SJCRH30 (cell line): ENCODE data around the gene PANK1. TPM values are rescaled to one million over a fixed set of nuclear protein-coding genes. Genes with fewer than 3 reads are reported as not detected.

Experiments used
- DNase-seq, 2 experiments: peaks; one replicate each; pipeline ENCODE4 v3.0.0-alpha.2; 2015 to 2020
- H3K27ac ChIP-seq: fragments of 250-450 bp; sonication (Bioruptor Pico); 2 replicates; pipeline ENCODE4 v1.5.1; 2020; ENCODE audit warnings: mild to moderate bottlenecking, moderate library complexity
- H3K27me3 ChIP-seq: fragments of 250-450 bp; sonication (Bioruptor Pico); 2 replicates; pipeline ENCODE4 v1.5.1; 2020; ENCODE audit warnings: mild to moderate bottlenecking, moderate library complexity
- H3K36me3 ChIP-seq: fragments of 250-450 bp; sonication (Bioruptor Pico); 2 replicates; pipeline ENCODE4 v1.5.1; 2020; ENCODE audit warnings: mild to moderate bottlenecking, moderate library complexity
- H3K4me1 ChIP-seq: fragments of 250-450 bp; sonication (Bioruptor Pico); 2 replicates; pipeline ENCODE4 v1.5.1; 2020; ENCODE audit warnings: mild to moderate bottlenecking, moderate library complexity
- H3K4me3 ChIP-seq: fragments of 250-450 bp; sonication (Bioruptor Pico); 2 replicates; pipeline ENCODE4 v1.5.1; 2020; ENCODE audit warnings: mild to moderate bottlenecking, moderate library complexity
- H3K9me3 ChIP-seq: fragments of 250-450 bp; sonication (Bioruptor Pico); replicated peaks from 2 replicates; pipeline ENCODE4 v1.5.1; 2020; ENCODE audit warnings: mild to moderate bottlenecking, moderate library complexity
- total RNA-seq: library from RNA; depleted of rRNA; stranded (reverse); fragments of >200 nt; shearing (Covaris generic); gene quantifications from 2 replicates; pipeline ENCODE4 v1.2.3, GENCODE V29; 2014

PANK1 gene
- total RNA-seq, 1 experiment from 2014 or later, result 14.2 TPM

GRCh38 chr10:89615824-89616223 is 29.2 kb downstream of the PANK1 start:
- Histone ChIP-seq H3K36me3 (peaks cover 5% of the 10 kb centered on the region), H3K27ac (no peak overlapping the region), H3K4me1 (no peaks in the 10 kb centered on the region), H3K27me3 (no peaks in the 10 kb centered on the region), H3K4me3 (no peak overlapping the region), H3K9me3 (no peaks in the 10 kb centered on the region)
- no peak for DNase-seq

- Histone ChIP-seq H3K27ac (no peak overlapping the region), H3K4me3 (no peak overlapping the region), H3K4me1 (no peaks in the 10 kb centered on the region), H3K9me3 (no peaks in the 10 kb centered on the region), H3K27me3 (no peaks in the 10 kb centered on the region), H3K36me3 (peaks cover 7% of the 10 kb centered on the region)
- no peak for DNase-seq
Measured at GRCh38 chr10:89615112-89615511, 29.9 kb downstream of the PANK1 start.

- H3K36me3 ChIP-seq, result peaks cover 7% of the 10 kb centered on the region
- no peaks in the 10 kb centered on the region for H3K27me3 ChIP-seq
- no peak for DNase-seq
- H3K27ac ChIP-seq, result no peak overlapping the region
- H3K4me3 ChIP-seq, result no peak overlapping the region
- no peaks in the 10 kb centered on the region for H3K4me1 ChIP-seq
- no peaks in the 10 kb centered on the region for H3K9me3 ChIP-seq
Measured at GRCh38 chr10:89613582-89613981, 31.5 kb downstream of the PANK1 start.

GRCh38 chr10:89611282-89611681 is 33.8 kb downstream of the PANK1 start:
- Histone ChIP-seq H3K9me3 (no peaks in the 10 kb centered on the region), H3K4me3 (no peak overlapping the region), H3K36me3 (peaks cover 7% of the 10 kb centered on the region), H3K27ac (no peak overlapping the region), H3K27me3 (no peaks in the 10 kb centered on the region), H3K4me1 (no peaks in the 10 kb centered on the region)
- no peak for DNase-seq

GRCh38 chr10:89609833-89610346 is 35.2 kb downstream of the PANK1 start:
- no peaks in the 10 kb centered on the region for H3K27me3 ChIP-seq
- H3K4me3 ChIP-seq, result no peak overlapping the region
- no peaks in the 10 kb centered on the region for H3K4me1 ChIP-seq
- no peak overlapping the region for H3K27ac ChIP-seq
- no peak for DNase-seq
- peaks cover 7% of the 10 kb centered on the region for H3K36me3 ChIP-seq
- no peaks in the 10 kb centered on the region for H3K9me3 ChIP-seq

GRCh38 chr10:89604200-89604599 is 40.8 kb downstream of the PANK1 start:
- DNase-seq, result no peak

GRCh38 chr10:89602919-89603318 is 42.1 kb downstream of the PANK1 start:
- H3K36me3 ChIP-seq, result no peaks in the 10 kb centered on the region; the same call in 1 of the 2 replicates

More at GRCh38 chr10:89604200-89604599, 40.8 kb downstream of the PANK1 start:
- Histone ChIP-seq H3K4me1 (no peaks in the 10 kb centered on the region), H3K27ac (no peak overlapping the region), H3K4me3 (no peak overlapping the region), H3K27me3 (no peaks in the 10 kb centered on the region), H3K9me3 (no peaks in the 10 kb centered on the region), H3K36me3 (no peaks in the 10 kb centered on the region)

GRCh38 chr10:89601728-89602361 is 43.2 kb downstream of the PANK1 start:
- H3K9me3 ChIP-seq, result no peaks in the 10 kb centered on the region
- H3K27me3 ChIP-seq, result no peaks in the 10 kb centered on the region
- H3K4me1 ChIP-seq, result no peaks in the 10 kb centered on the region
- no peak overlapping the region for H3K27ac ChIP-seq
- no peak overlapping the region for H3K4me3 ChIP-seq
- no peaks in the 10 kb centered on the region; the same call in 1 of the 2 replicates for H3K36me3 ChIP-seq
- no peak for DNase-seq

More at GRCh38 chr10:89602919-89603318, 42.1 kb downstream of the PANK1 start:
- Histone ChIP-seq H3K4me3 (no peak overlapping the region), H3K27ac (no peak overlapping the region), H3K4me1 (no peaks in the 10 kb centered on the region), H3K27me3 (no peaks in the 10 kb centered on the region), H3K9me3 (no peaks in the 10 kb centered on the region)
- DNase-seq, result no peak

- DNase-seq, result no peak
- Histone ChIP-seq H3K9me3 (no peaks in the 10 kb centered on the region), H3K4me3 (no peak overlapping the region), H3K27ac (no peak overlapping the region), H3K27me3 (no peaks in the 10 kb centered on the region), H3K4me1 (no peaks in the 10 kb centered on the region), H3K36me3 (no peaks in the 10 kb centered on the region; the same call in 1 of the 2 replicates)
Measured at GRCh38 chr10:89600041-89600440, 45.0 kb downstream of the PANK1 start.

GRCh38 chr10:89593043-89593442 is 52.0 kb downstream of the PANK1 start:
- H3K9me3 ChIP-seq, result no peaks in the 10 kb centered on the region
- H3K27me3 ChIP-seq, result no peaks in the 10 kb centered on the region
- H3K27ac ChIP-seq, result no peak overlapping the region
- H3K4me1 ChIP-seq, result no peaks in the 10 kb centered on the region
- no peak for DNase-seq
- peaks cover under 1% of the 10 kb centered on the region; the same call in 1 of the 2 replicates for H3K36me3 ChIP-seq
- no peak overlapping the region for H3K4me3 ChIP-seq

GRCh38 chr10:89592539-89592938 is 52.5 kb downstream of the PANK1 start:
- no peaks in the 10 kb centered on the region for H3K4me1 ChIP-seq
- H3K9me3 ChIP-seq, result no peaks in the 10 kb centered on the region
- H3K27me3 ChIP-seq, result no peaks in the 10 kb centered on the region
- no peak for DNase-seq
- H3K36me3 ChIP-seq, result peaks cover 4% of the 10 kb centered on the region; the same call in 1 of the 2 replicates
- no peak overlapping the region for H3K4me3 ChIP-seq
- H3K27ac ChIP-seq, result no peak overlapping the region

GRCh38 chr10:89591796-89592271 is 53.2 kb downstream of the PANK1 start:
- no peaks in the 10 kb centered on the region for H3K27me3 ChIP-seq
- no peak overlapping the region for H3K4me3 ChIP-seq
- H3K4me1 ChIP-seq, result no peaks in the 10 kb centered on the region
- H3K9me3 ChIP-seq, result no peaks in the 10 kb centered on the region
- H3K27ac ChIP-seq, result no peak overlapping the region
- DNase-seq, result no peak
- H3K36me3 ChIP-seq, result peaks cover 4% of the 10 kb centered on the region; the same call in 1 of the 2 replicates

- peaks cover 4% of the 10 kb centered on the region; the same call in 1 of the 2 replicates for H3K36me3 ChIP-seq
- no peak for DNase-seq
- no peak overlapping the region for H3K27ac ChIP-seq
- no peaks in the 10 kb centered on the region for H3K4me1 ChIP-seq
- no peaks in the 10 kb centered on the region for H3K27me3 ChIP-seq
- H3K9me3 ChIP-seq, result no peaks in the 10 kb centered on the region
- H3K4me3 ChIP-seq, result no peak overlapping the region
Measured at GRCh38 chr10:89591111-89591795, 53.8 kb downstream of the PANK1 start.

GRCh38 chr10:89590326-89590725 is 54.7 kb downstream of the PANK1 start:
- no peaks in the 10 kb centered on the region for H3K27me3 ChIP-seq
- H3K36me3 ChIP-seq, result peaks cover 4% of the 10 kb centered on the region; the same call in 1 of the 2 replicates
- H3K27ac ChIP-seq, result no peak overlapping the region
- H3K4me1 ChIP-seq, result no peaks in the 10 kb centered on the region
- no peak for DNase-seq
- no peak overlapping the region for H3K4me3 ChIP-seq
- no peaks in the 10 kb centered on the region for H3K9me3 ChIP-seq

- Histone ChIP-seq H3K36me3 (peaks cover 4% of the 10 kb centered on the region; the same call in 1 of the 2 replicates), H3K4me1 (no peaks in the 10 kb centered on the region), H3K4me3 (no peak overlapping the region), H3K9me3 (no peaks in the 10 kb centered on the region), H3K27ac (no peak overlapping the region), H3K27me3 (no peaks in the 10 kb centered on the region)
- DNase-seq, result peak in 1 of 2 experiments; percentile 1
Measured at GRCh38 chr10:89589101-89589720, 55.8 kb downstream of the PANK1 start.
